Suppressor macrophage treated with lipopolysaccharide for 1 hour (primary cell): ENCODE data around the gene NRARP.

Source experiments
- DNase-seq, 3 donors: peaks; one replicate each; pipeline ENCODE4 v3.0.0-alpha.2; 2020 to 2022

The NRARP gene

GRCh38 chr9:137321726-137322361 is 19.8 kb upstream of the NRARP start:
- DNase-seq = no peak

- DNase-seq = peak; percentile 63 to 75 (median 70)
These were observed 18.7 kb upstream of the NRARP start for GRCh38 chr9:137320555-137321384.

GRCh38 chr9:137319739-137320551 is 17.9 kb upstream of the NRARP start:
- DNase-seq = no peak

GRCh38 chr9:137319011-137319738 is 17.1 kb upstream of the NRARP start:
- DNase-seq = no peak

GRCh38 chr9:137318602-137319001 is 16.5 kb upstream of the NRARP start:
- DNase-seq = no peak

- no peak for DNase-seq
These were observed 15.8 kb upstream of the NRARP start for GRCh38 chr9:137317718-137318511.

- DNase-seq = no peak
These were observed 15.1 kb upstream of the NRARP start for GRCh38 chr9:137317021-137317717.

- DNase-seq = peak; percentile 52 to 90 (median 67)
These were observed 14.2 kb upstream of the NRARP start for GRCh38 chr9:137316012-137316981.

- DNase-seq = no peak
These were observed 13.5 kb upstream of the NRARP start for GRCh38 chr9:137315581-137316011.

- DNase-seq = no peak
These were observed 12.8 kb upstream of the NRARP start for GRCh38 chr9:137314561-137315560.

- no peak for DNase-seq
These were observed 12.0 kb upstream of the NRARP start for GRCh38 chr9:137313956-137314560.

GRCh38 chr9:137313326-137313936 is 11.4 kb upstream of the NRARP start:
- no peak for DNase-seq

GRCh38 chr9:137312852-137313325 is 10.8 kb upstream of the NRARP start:
- no peak for DNase-seq

- DNase-seq = no peak
These were observed 10.1 kb upstream of the NRARP start for GRCh38 chr9:137311986-137312851.

- peak in 2 of 3 donors; percentile 27 to 46 for DNase-seq
These were observed 9.3 kb upstream of the NRARP start for GRCh38 chr9:137311171-137311985.
